AG10803 (cell line): ENCODE data around the gene CCDC61.

Experiments
- DNase-seq: peaks from one replicate; pipeline ENCODE4 v3.0.0; 2010; ENCODE audit warnings: low read depth
- H3K4me3 ChIP-seq: 2 replicates; pipeline ENCODE4 v1.5.1; 2011; ENCODE audit warnings: mild to moderate bottlenecking, low read length, control low read depth
- CTCF ChIP-seq: conservative IDR thresholded peaks from 2 replicates; pipeline ENCODE4 v1.5.1; 2011; ENCODE audit warnings: mild to moderate bottlenecking, low read length, control low read depth, inconsistent platforms

CCDC61 gene

GRCh38 chr19:46020819-46021125 lies 25.5 kb downstream of the CCDC61 start:
- DNase-seq: no peak
- TF ChIP-seq CTCF: no peak

DNA sequence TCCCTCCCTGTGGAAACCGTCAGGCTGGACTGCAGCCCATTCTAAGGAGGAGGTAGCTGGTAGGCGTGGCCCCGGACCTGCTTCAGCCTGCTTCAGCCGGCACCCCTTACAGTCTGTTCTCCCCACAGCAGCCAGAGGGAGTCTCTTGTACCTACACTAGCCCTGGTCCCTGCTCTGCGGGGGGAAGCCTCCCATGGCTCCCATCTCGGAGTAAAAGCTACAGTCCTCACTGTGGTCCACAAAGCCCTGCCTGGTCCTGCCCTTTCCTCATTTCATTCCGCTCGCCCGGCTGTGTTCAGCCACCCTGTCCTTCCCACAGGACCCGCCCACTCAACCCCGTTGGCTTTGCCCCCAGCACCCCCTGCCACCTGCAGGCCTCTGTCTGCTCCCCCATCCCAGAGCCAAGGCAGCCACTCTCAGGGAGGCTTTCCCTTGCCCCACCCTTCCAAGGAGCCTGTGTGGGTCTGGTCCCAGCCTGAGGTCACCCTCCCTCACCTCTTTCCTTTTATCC lies 26.3 kb downstream of the CCDC61 start:
- no peak overlapping the region for H3K4me3 ChIP-seq

More at GRCh38 chr19:46020819-46021125, 25.5 kb downstream of the CCDC61 start:
- no peak overlapping the region for H3K4me3 ChIP-seq

DNA sequence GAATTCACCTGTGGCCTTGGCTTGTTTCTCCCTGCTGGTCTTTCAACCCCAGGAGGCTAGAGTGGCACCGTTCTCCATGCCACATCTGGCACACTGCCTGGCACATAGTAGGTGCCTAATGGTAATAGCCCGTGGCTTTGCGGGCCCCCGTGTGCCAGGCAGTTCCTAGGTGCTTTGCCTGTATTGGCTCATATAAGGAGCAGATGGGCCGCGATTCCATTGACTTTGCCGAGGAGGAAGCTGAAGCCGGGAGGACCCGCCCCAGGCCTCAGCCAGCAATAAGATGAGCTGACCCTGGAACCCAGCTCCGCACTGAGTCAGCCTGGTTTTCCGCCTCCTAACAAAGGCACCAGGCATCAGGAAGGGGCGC lies 26.8 kb downstream of the CCDC61 start:
- no peak overlapping the region for H3K4me3 ChIP-seq
- no peak for TF ChIP-seq CTCF
- DNase-seq: no peak

More for the DNA sequence above, 26.3 kb downstream of the CCDC61 start:
- no peak for DNase-seq
- TF ChIP-seq CTCF: no peak

DNA sequence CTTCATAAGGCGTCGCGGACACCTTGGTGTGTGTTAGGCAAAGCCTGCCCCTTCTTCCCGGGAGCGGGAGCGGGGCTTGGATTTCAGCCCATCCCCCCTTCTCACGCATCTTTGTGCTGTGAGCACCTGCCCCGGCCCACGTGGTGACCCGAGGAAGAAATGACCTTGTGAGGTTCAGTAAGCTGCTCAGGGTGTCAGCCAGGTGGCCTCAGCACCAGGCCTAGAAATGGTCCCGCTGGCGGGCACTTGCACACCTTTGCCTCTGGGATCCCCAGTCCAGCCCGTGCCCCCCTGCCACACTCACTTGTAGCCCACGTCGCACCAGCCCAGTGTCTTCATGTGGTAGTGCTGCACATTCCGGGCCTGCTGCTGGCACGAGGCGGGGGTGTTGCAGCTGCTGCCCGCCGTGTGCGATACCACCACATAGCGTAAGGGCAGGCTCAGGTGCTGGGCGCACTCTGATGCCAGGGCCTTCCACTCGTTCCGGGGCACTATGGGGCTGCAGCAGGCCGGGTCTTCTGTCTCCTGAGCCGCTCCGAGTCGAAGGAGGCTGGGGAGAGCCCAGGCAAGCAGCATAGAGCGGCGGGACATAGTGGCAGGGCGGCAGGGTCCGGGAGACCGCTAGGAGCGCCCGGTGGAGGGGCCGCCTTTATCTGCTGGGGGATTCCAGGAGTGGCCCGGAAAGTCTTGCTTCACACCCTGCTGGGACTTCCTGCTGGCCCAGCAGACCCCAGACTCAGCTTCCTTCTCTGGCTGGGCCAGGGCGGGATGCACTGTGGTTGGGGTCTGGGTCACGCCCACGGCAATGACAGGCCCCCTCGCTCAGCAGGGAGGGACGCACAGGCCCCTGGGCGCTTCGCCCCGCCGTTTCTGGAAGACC lies 27.4 kb downstream of the CCDC61 start, which contains the start of gene PGLYRP1:
Gene PGLYRP1, minus strand, starts transcription at position 623 of the 880 bp plus-strand sequence. Its CDS starts 32 bp downstream, at position 591.
- no peak for DNase-seq
- H3K4me3 ChIP-seq: no peak within 1 kb of the TSS
- no peak for TF ChIP-seq CTCF

DNA sequence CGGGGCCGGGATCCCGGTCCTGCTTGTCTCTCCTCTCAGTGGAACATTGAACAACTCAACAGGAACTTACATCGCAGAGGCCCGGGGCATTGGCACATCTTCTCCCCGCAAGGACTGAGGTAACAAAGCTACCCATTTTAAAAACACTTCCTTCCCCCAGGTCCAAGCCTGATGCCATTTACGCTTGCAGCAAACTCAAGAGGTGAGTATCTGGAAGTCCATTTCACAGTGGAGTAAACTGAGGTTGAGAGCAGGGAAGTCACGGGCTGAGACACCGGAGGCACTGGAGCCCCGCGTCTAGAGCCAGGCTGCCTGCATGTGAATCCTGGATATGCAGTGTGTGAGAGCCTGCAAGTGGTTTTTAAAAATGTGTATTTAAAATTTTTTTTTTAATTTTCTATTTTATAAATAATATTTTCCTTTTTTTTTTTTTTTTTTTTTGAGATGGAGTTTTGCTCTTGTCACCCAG lies 28.1 kb downstream of the CCDC61 start:
- H3K4me3 ChIP-seq: no peak overlapping the region
- DNase-seq: no peak
- TF ChIP-seq CTCF: no peak

- TF ChIP-seq CTCF: no peak
- H3K4me3 ChIP-seq: no peak overlapping the region
- DNase-seq: no peak
These were observed 30.6 kb downstream of the CCDC61 start for GRCh38 chr19:46025835-46026234.
